Skeletal muscle satellite cell (primary cell): Measurements from ENCODE around the gene FHIT.

Experiments used
- H3K27me3 ChIP-seq: 2 replicates; pipeline ENCODE4 v1.7.0; 2013; ENCODE audit warnings: low read length; ENCODE audit not compliant: control insufficient read depth, insufficient read depth
- H3K36me3 ChIP-seq: 2 replicates; pipeline ENCODE4 v1.7.0; 2013; ENCODE audit warnings: mild to moderate bottlenecking, control low read depth, low read length; ENCODE audit not compliant: insufficient read depth
- H3K4me1 ChIP-seq: 2 replicates; pipeline ENCODE4 v1.7.0; 2013; ENCODE audit warnings: low read length; ENCODE audit not compliant: control insufficient read depth, insufficient read depth
- H3K4me2 ChIP-seq: 2 replicates; pipeline ENCODE4 v1.7.0; 2013; ENCODE audit warnings: mild to moderate bottlenecking, low read length
- H3K4me3 ChIP-seq: 2 replicates; pipeline ENCODE4 v1.7.0; 2013; ENCODE audit warnings: low read length
- H3K9ac ChIP-seq: 2 replicates; pipeline ENCODE4 v1.7.0; 2013; ENCODE audit warnings: mild to moderate bottlenecking, low read depth, low read length, moderate library complexity
- H3K9me3 ChIP-seq: replicated peaks from 2 replicates; pipeline ENCODE4 v1.7.0; 2013; ENCODE audit warnings: mild to moderate bottlenecking, control low read depth, low read length

The FHIT gene

GRCh38 chr3:60980342-60980692, 270.9 kb downstream of the FHIT start:
- H3K9me3 ChIP-seq, result no peaks in the 10 kb centered on the region
- no peak overlapping the region for H3K4me3 ChIP-seq
- H3K4me2 ChIP-seq, result no peak overlapping the region
- no peak overlapping the region for H3K9ac ChIP-seq
- H3K36me3 ChIP-seq, result no peaks in the 10 kb centered on the region
- H3K4me1 ChIP-seq, result no peaks in the 10 kb centered on the region
- H3K27me3 ChIP-seq, result no peaks in the 10 kb centered on the region

GRCh38 chr3:60979461-60980341, 271.6 kb downstream of the FHIT start:
- Histone ChIP-seq H3K36me3 (no peaks in the 10 kb centered on the region), H3K4me1 (no peaks in the 10 kb centered on the region), H3K9ac (no peak overlapping the region), H3K9me3 (no peaks in the 10 kb centered on the region), H3K4me2 (no peak overlapping the region), H3K4me3 (no peak overlapping the region), H3K27me3 (no peaks in the 10 kb centered on the region)

- Histone ChIP-seq H3K36me3 (no peaks in the 10 kb centered on the region), H3K4me3 (no peak overlapping the region), H3K4me1 (no peaks in the 10 kb centered on the region), H3K9ac (no peak overlapping the region), H3K27me3 (no peaks in the 10 kb centered on the region), H3K9me3 (no peaks in the 10 kb centered on the region), H3K4me2 (no peak overlapping the region)
These were observed 277.9 kb downstream of the FHIT start for GRCh38 chr3:60973321-60973720.

- Histone ChIP-seq H3K4me3 (no peak overlapping the region), H3K9ac (no peak overlapping the region), H3K36me3 (no peaks in the 10 kb centered on the region), H3K27me3 (no peaks in the 10 kb centered on the region), H3K4me2 (no peak overlapping the region), H3K9me3 (no peaks in the 10 kb centered on the region), H3K4me1 (no peaks in the 10 kb centered on the region)
These were observed 278.7 kb downstream of the FHIT start for GRCh38 chr3:60972599-60972998.

GRCh38 chr3:60970850-60971249, 280.4 kb downstream of the FHIT start:
- no peaks in the 10 kb centered on the region for H3K4me1 ChIP-seq
- H3K4me2 ChIP-seq, result no peak overlapping the region
- H3K9me3 ChIP-seq, result no peaks in the 10 kb centered on the region
- no peaks in the 10 kb centered on the region for H3K36me3 ChIP-seq
- no peak overlapping the region for H3K4me3 ChIP-seq
- no peaks in the 10 kb centered on the region for H3K27me3 ChIP-seq
- H3K9ac ChIP-seq, result no peak overlapping the region

GRCh38 chr3:60967141-60967540, 284.1 kb downstream of the FHIT start:
- no peaks in the 10 kb centered on the region for H3K36me3 ChIP-seq
- no peaks in the 10 kb centered on the region for H3K9me3 ChIP-seq
- no peak overlapping the region for H3K4me3 ChIP-seq
- H3K27me3 ChIP-seq, result no peaks in the 10 kb centered on the region
- no peaks in the 10 kb centered on the region for H3K4me1 ChIP-seq
- H3K4me2 ChIP-seq, result no peak overlapping the region
- H3K9ac ChIP-seq, result no peak overlapping the region

- H3K4me1 ChIP-seq, result peaks cover 19% of the 10 kb centered on the region
- no peak overlapping the region for H3K4me2 ChIP-seq
- no peak overlapping the region for H3K4me3 ChIP-seq
- H3K9ac ChIP-seq, result no peak overlapping the region
- peaks cover 6% of the 10 kb centered on the region for H3K9me3 ChIP-seq
- H3K36me3 ChIP-seq, result no peaks in the 10 kb centered on the region
- H3K27me3 ChIP-seq, result no peaks in the 10 kb centered on the region
These were observed 293.7 kb downstream of the FHIT start for GRCh38 chr3:60957541-60957940.

- Histone ChIP-seq H3K27me3 (no peaks in the 10 kb centered on the region), H3K9me3 (peaks cover 6% of the 10 kb centered on the region), H3K36me3 (no peaks in the 10 kb centered on the region), H3K4me3 (no peak overlapping the region), H3K9ac (no peak overlapping the region), H3K4me1 (peaks cover 19% of the 10 kb centered on the region), H3K4me2 (no peak overlapping the region)
These were observed 294.5 kb downstream of the FHIT start for GRCh38 chr3:60956729-60957128.

- no peak overlapping the region for H3K9ac ChIP-seq
- H3K4me1 ChIP-seq, result peaks cover 19% of the 10 kb centered on the region
- no peaks in the 10 kb centered on the region for H3K36me3 ChIP-seq
These were observed 296.2 kb downstream of the FHIT start for GRCh38 chr3:60955034-60955433.

GRCh38 chr3:60954048-60954447, 297.2 kb downstream of the FHIT start:
- Histone ChIP-seq H3K4me3 (no peak overlapping the region), H3K36me3 (no peaks in the 10 kb centered on the region), H3K9me3 (peaks cover 6% of the 10 kb centered on the region), H3K4me2 (peak overlapping the region; percentile 49), H3K9ac (no peak overlapping the region), H3K4me1 (peaks cover 19% of the 10 kb centered on the region), H3K27me3 (no peaks in the 10 kb centered on the region)

More at GRCh38 chr3:60955034-60955433, 296.2 kb downstream of the FHIT start:
- Histone ChIP-seq H3K4me3 (no peak overlapping the region), H3K4me2 (no peak overlapping the region), H3K27me3 (no peaks in the 10 kb centered on the region), H3K9me3 (peaks cover 6% of the 10 kb centered on the region)

GRCh38 chr3:60953351-60953750, 297.9 kb downstream of the FHIT start:
- Histone ChIP-seq H3K4me2 (peak overlapping the region; percentile 49), H3K4me3 (peak overlapping the region; percentile 50), H3K4me1 (peaks cover 19% of the 10 kb centered on the region), H3K9ac (no peak overlapping the region), H3K36me3 (no peaks in the 10 kb centered on the region), H3K27me3 (no peaks in the 10 kb centered on the region), H3K9me3 (peaks cover 6% of the 10 kb centered on the region)

GRCh38 chr3:60952055-60952454, 299.2 kb downstream of the FHIT start:
- H3K9ac ChIP-seq, result no peak overlapping the region
- H3K4me1 ChIP-seq, result peaks cover 19% of the 10 kb centered on the region
- no peaks in the 10 kb centered on the region for H3K36me3 ChIP-seq
- H3K4me3 ChIP-seq, result no peak overlapping the region
- H3K4me2 ChIP-seq, result no peak overlapping the region
- H3K27me3 ChIP-seq, result no peaks in the 10 kb centered on the region
- H3K9me3 ChIP-seq, result peaks cover 6% of the 10 kb centered on the region
